ENCODE data around the gene HOXA6. TPM values are rescaled to one million over a fixed set of nuclear protein-coding genes. Genes with fewer than 3 reads are reported as not detected.

HOXA6 gene
- total RNA-seq, 1 donor from 2014 or later, result 0.07 TPM

- DNase-seq (ENCODE audit: low read depth, low spot score), result no peak
Measured at GRCh38 chr7:27111042-27111750, 36.4 kb downstream of the HOXA6 start.

GRCh38 chr7:27110186-27111031 is 37.2 kb downstream of the HOXA6 start:
- no peak for DNase-seq (ENCODE audit: low read depth, low spot score)

GRCh38 chr7:27109466-27110185 is 37.9 kb downstream of the HOXA6 start:
- no peak for DNase-seq (ENCODE audit: low read depth, low spot score)

GRCh38 chr7:27108390-27109127 is 39.0 kb downstream of the HOXA6 start:
- no peak for DNase-seq (ENCODE audit: low read depth, low spot score)

- no peak for DNase-seq (ENCODE audit: low read depth, low spot score)
Measured at GRCh38 chr7:27107391-27108381, 39.9 kb downstream of the HOXA6 start.

GRCh38 chr7:27106901-27107240 is 40.7 kb downstream of the HOXA6 start:
- no peak for DNase-seq (ENCODE audit: low read depth, low spot score)

- DNase-seq (ENCODE audit: low read depth, low spot score), result no peak
Measured at GRCh38 chr7:27106181-27106900, 41.2 kb downstream of the HOXA6 start.

- no peak for DNase-seq (ENCODE audit: low read depth, low spot score)
Measured at GRCh38 chr7:27105301-27106031, 42.1 kb downstream of the HOXA6 start.

GRCh38 chr7:27104341-27105058 is 43.1 kb downstream of the HOXA6 start:
- DNase-seq (ENCODE audit: low read depth, low spot score), result no peak

GRCh38 chr7:27103489-27104226 is 43.9 kb downstream of the HOXA6 start:
- DNase-seq (ENCODE audit: low read depth, low spot score), result no peak

GRCh38 chr7:27102581-27103442 is 44.8 kb downstream of the HOXA6 start, which contains the start of gene HOXA2:
Gene HOXA2 (minus strand): TSS chr7:27102683. CDS start chr7:27102500, 183 bp downstream.
- DNase-seq (ENCODE audit: low read depth, low spot score), result no peak

- DNase-seq (ENCODE audit: low read depth, low spot score), result no peak
Measured at GRCh38 chr7:27101957-27102580, 45.5 kb downstream of the HOXA6 start.

GRCh38 chr7:27101171-27101956 is 46.2 kb downstream of the HOXA6 start:
- no peak for DNase-seq (ENCODE audit: low read depth, low spot score)

GRCh38 chr7:27100694-27101170 is 46.8 kb downstream of the HOXA6 start:
- no peak for DNase-seq (ENCODE audit: low read depth, low spot score)

All from pulmonary artery endothelial cell (primary cell).